NT2/D1 (cell line): Measurements from ENCODE around the gene SDR42E2.
A peak's percentile ranks its signal among the peaks of the same experiment; 100 is the strongest.

ENCODE experiments used
- DNase-seq: peaks from one replicate; pipeline ENCODE4 v3.0.0-alpha.2; 2011; ENCODE audit warnings: low read depth, low spot score
- H3K27me3 ChIP-seq: 2 replicates; pipeline ENCODE4 v1.6.0; 2011; ENCODE audit warnings: mild to moderate bottlenecking; ENCODE audit not compliant: insufficient read length, insufficient read depth
- H3K36me3 ChIP-seq: 2 replicates; pipeline ENCODE4 v1.6.1; 2011; ENCODE audit warnings: mild to moderate bottlenecking, low read length, mixed read lengths; ENCODE audit not compliant: insufficient read depth, insufficient read length
- H3K4me1 ChIP-seq: 2 replicates; pipeline ENCODE4 v1.5.1; 2011; ENCODE audit not compliant: insufficient read depth, insufficient read length
- H3K4me3 ChIP-seq: 2 replicates; pipeline ENCODE4 v1.5.1; 2011; ENCODE audit warnings: low read depth; ENCODE audit not compliant: insufficient read length
- H3K9ac ChIP-seq: 2 replicates; pipeline ENCODE4 v1.6.0; 2011; ENCODE audit warnings: low read depth; ENCODE audit not compliant: insufficient read length
- H3K9me3 ChIP-seq: 2 replicates; pipeline ENCODE4 v1.5.1; 2011; ENCODE audit warnings: mild to moderate bottlenecking, low read length; ENCODE audit not compliant: insufficient read depth
- SUZ12 ChIP-seq: IDR thresholded peaks from 2 replicates; pipeline ENCODE4 v1.6.1; 2011; ENCODE audit not compliant: insufficient read length, insufficient read depth; ENCODE audit errors: extremely low read depth
- YY1 ChIP-seq: IDR thresholded peaks from 2 replicates; pipeline ENCODE4 v1.6.1; 2011; ENCODE audit not compliant: insufficient read length, insufficient read depth
- ZNF274 ChIP-seq: IDR thresholded peaks from 2 replicates; pipeline ENCODE4 v1.6.1; 2011; ENCODE audit warnings: mild to moderate bottlenecking, low read depth, low read length

The SDR42E2 gene

DNA sequence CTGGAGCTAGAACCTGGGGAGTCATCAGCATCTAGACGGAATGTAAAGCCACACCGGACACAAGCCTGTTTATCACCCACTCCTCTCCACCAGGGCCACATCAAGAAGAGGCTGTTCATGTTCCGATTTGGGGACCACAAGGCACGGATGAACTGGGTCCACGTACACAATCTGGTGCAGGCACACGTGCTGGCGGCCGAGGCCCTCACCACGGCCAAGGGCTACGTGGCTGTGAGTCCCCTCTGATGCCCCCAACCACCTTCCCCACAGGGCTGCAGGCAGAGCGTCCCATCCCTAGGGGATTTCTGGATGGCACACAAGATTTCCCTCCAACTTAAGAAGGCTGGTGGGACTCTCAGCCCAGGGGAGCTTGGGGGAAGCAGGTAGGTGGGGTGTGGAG lies 19.1 kb downstream of the SDR42E2 start:
- H3K9ac ChIP-seq: no peak overlapping the region
- peaks cover 8% of the 10 kb centered on the region; the same call in 1 of the 2 replicates for H3K9me3 ChIP-seq
- no peaks in the 10 kb centered on the region for H3K36me3 ChIP-seq
- no peak for DNase-seq
- no peaks in the 10 kb centered on the region for H3K27me3 ChIP-seq
- TF ChIP-seq YY1 (no peak), SUZ12 (no peak), ZNF274 (no peak)
- peaks cover 8% of the 10 kb centered on the region for H3K4me1 ChIP-seq
- H3K4me3 ChIP-seq: no peak overlapping the region

DNA sequence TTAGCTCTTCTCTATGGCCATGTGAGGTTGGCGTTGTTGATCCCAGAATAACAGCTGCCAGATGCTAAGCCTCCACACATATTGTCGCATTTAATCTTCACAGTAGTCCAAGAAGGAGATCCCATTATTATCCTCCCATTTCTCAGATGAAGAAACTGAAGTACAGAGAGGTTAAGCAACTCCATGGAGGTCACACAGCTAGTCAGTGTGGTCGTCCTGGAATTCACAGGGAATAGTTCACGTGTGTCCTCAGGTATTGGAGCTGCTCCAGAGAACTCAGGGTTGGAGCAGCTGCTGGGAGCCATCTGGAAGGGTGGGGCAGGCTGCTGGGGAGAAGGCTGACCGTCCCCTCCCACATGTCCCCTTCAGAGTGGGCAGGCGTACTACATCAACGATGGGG lies 19.5 kb downstream of the SDR42E2 start:
- DNase-seq: no peak
- Histone ChIP-seq H3K27me3 (no peaks in the 10 kb centered on the region), H3K4me3 (no peak overlapping the region), H3K9me3 (peaks cover 8% of the 10 kb centered on the region; the same call in 1 of the 2 replicates), H3K9ac (no peak overlapping the region), H3K36me3 (no peaks in the 10 kb centered on the region), H3K4me1 (peaks cover 8% of the 10 kb centered on the region)
- TF ChIP-seq ZNF274: no peak
- no peak for TF ChIP-seq SUZ12
- TF ChIP-seq YY1: no peak

DNA sequence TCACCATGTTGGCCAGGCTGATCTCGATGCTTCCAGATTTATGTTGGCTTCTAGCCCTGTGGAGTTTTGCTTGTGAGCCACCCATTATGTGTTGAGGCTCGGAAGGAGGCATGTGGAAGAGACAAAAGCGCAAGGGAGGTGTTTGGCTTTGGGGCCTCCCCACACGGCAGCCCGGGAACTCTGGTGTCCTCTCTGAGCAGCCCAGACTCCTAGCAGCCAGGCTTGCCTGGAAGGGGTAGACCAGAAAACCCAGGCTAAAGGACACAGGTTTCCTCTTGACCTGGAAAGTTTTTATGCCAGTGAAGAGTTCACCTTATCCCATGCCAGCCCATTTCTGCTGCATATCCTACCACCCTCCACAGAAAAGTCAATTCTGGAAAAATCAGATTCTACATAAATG lies 21.0 kb downstream of the SDR42E2 start:
- H3K27me3 ChIP-seq: no peaks in the 10 kb centered on the region
- H3K4me1 ChIP-seq: peaks cover 8% of the 10 kb centered on the region
- no peak for DNase-seq
- no peak overlapping the region for H3K9ac ChIP-seq
- peaks cover 8% of the 10 kb centered on the region; the same call in 1 of the 2 replicates for H3K9me3 ChIP-seq
- no peak overlapping the region for H3K4me3 ChIP-seq
- TF ChIP-seq SUZ12: no peak
- TF ChIP-seq ZNF274: no peak
- no peak for TF ChIP-seq YY1
- H3K36me3 ChIP-seq: no peaks in the 10 kb centered on the region

DNA sequence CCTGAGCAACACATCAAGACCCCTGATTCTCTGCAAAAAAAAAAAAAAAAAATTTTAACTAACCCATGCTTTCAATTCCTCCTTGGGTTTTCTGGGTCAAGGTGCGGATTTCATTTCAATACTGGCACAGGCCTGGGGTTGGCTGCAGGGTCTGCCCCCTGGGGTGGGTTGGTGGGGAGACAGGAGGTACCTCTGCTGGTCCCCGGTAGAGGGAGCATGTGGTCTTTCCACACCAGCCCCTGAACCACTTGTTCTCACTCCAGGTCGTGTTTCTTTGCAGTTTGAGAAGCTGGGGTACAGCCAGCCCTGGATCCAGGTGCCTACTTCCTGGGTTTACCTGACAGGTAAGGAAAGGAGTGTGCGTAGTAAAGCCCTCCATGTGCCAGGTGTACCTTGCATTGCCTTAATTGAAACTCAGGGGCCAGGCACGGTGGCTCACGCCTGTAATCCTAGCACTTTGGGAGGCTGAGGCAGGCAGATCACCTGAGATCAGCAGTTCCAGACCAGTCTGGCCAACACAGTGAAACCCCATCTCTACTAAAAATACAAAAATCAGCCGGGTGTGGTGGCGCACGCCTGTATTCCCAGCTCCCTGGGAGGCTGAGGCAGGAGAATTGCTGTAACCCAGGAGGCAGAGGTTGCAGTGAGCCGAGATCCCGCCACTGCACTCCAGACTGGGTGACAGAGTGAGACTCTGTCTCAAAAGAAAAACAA lies 21.8 kb downstream of the SDR42E2 start:
- Histone ChIP-seq H3K9me3 (peaks cover 8% of the 10 kb centered on the region; the same call in 1 of the 2 replicates), H3K27me3 (peaks cover under 1% of the 10 kb centered on the region), H3K9ac (peak overlapping the region; percentile 5), H3K36me3 (no peaks in the 10 kb centered on the region), H3K4me3 (no peak overlapping the region), H3K4me1 (peaks cover 8% of the 10 kb centered on the region)
- no peak for DNase-seq
- TF ChIP-seq YY1: no peak
- TF ChIP-seq ZNF274: no peak
- TF ChIP-seq SUZ12: no peak

DNA sequence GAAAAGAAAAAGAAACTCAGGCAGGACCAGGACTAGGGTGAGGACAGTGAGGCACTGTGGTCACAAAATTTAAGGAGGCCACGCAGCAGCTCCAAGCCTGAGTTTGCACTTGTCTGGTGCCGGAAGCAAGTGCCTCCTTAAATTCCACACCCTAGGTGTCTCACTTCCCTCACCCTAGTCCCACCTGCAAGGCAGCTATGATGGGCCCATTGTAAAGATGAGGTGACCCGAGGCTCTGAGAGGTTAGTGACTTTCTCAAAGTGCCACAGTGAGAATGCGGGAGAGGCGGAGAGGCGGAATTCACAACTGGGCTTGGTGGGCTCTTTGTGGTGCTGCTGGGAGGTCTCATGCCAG lies 22.3 kb downstream of the SDR42E2 start:
- TF ChIP-seq SUZ12 (no peak), YY1 (no peak), ZNF274 (no peak)
- no peak for DNase-seq
- Histone ChIP-seq H3K4me1 (peaks cover 8% of the 10 kb centered on the region), H3K27me3 (peaks cover 6% of the 10 kb centered on the region), H3K4me3 (no peak overlapping the region), H3K9me3 (peaks cover 8% of the 10 kb centered on the region; the same call in 1 of the 2 replicates), H3K36me3 (no peaks in the 10 kb centered on the region), H3K9ac (no peak overlapping the region)

DNA sequence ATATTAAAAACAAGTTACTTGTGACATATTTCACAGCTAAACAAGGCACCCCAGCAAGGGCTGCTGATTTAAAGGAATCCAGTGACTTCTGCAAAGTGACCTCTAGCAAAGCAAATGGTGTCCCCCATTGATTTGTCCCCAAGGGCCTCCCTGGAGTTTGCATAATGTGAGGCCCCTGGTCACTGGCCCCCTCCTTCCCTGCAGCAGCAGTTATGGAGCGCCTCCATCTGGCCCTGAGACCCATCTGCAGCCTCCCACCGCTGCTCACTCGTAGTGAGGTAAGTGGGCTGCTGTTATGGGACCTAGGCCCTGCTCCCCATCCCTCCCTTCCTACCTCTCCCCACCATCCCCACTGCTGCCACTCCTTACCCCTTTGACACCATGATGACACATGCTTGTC lies 24.2 kb downstream of the SDR42E2 start:
- no peak for DNase-seq
- Histone ChIP-seq H3K9me3 (0 out of 2 replicates have a peak, but pooled peaks cover under 1% of the 10 kb centered on the region), H3K4me1 (peaks cover 8% of the 10 kb centered on the region), H3K36me3 (no peaks in the 10 kb centered on the region), H3K27me3 (peaks cover 11% of the 10 kb centered on the region), H3K9ac (no peak overlapping the region), H3K4me3 (no peak overlapping the region)
- TF ChIP-seq SUZ12 (no peak), YY1 (no peak), ZNF274 (no peak)

DNA sequence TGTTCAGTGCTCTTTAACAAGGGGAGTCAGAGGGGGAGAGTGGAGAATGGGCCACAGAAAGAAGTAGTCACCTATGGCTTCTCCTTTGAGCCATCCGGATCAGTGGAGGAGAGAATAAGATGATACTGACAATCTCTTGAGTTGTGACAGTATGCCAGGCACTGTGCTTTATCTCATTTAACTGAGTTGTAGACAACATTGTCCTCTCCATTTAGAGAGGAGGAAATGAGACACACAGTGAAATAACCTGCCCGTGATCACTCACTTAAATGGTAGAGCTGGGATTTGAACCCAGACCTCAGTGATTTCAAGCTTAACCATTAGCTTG lies 25.9 kb downstream of the SDR42E2 start:
- Histone ChIP-seq H3K4me1 (peaks cover 8% of the 10 kb centered on the region), H3K4me3 (no peak overlapping the region), H3K36me3 (no peaks in the 10 kb centered on the region), H3K27me3 (peaks cover 11% of the 10 kb centered on the region), H3K9me3 (no peaks in the 10 kb centered on the region), H3K9ac (no peak overlapping the region)
- no peak for DNase-seq
- TF ChIP-seq SUZ12 (no peak), YY1 (no peak), ZNF274 (no peak)
